T-helper 2 cell treated with Interferon-gamma antibody and Interleukin-4, amounts not matched to agents 5 μg/mL and 100 μg/mL, for 36 hours (primary cell): Measurements from ENCODE around the gene IQCC.

Experiments used
- DNase-seq: peaks from one replicate; pipeline ENCODE4 v3.0.0; 2021; ENCODE audit warnings: low spot score
- H3K27ac Mint-ChIP-seq: one replicate; pipeline ENCODE4 v1.8.0; 2021; ENCODE audit warnings: mild to moderate bottlenecking, mixed read lengths
- H3K27me3 Mint-ChIP-seq: one replicate; pipeline ENCODE4 v1.8.0; 2021; ENCODE audit warnings: low read depth, mixed read lengths
- H3K36me3 Mint-ChIP-seq: one replicate; pipeline ENCODE4 v1.8.0; 2021; ENCODE audit warnings: low read depth, mixed read lengths
- H3K4me1 Mint-ChIP-seq: one replicate; pipeline ENCODE4 v1.8.0; 2021; ENCODE audit warnings: low read depth, mixed read lengths
- H3K4me3 Mint-ChIP-seq: one replicate; pipeline ENCODE4 v1.8.0; 2022; ENCODE audit warnings: mild to moderate bottlenecking, moderate library complexity, mixed read lengths
- H3K9me3 Mint-ChIP-seq: one replicate; pipeline ENCODE4 v1.8.0; 2021; ENCODE audit warnings: mixed read lengths

The IQCC gene

DNA sequence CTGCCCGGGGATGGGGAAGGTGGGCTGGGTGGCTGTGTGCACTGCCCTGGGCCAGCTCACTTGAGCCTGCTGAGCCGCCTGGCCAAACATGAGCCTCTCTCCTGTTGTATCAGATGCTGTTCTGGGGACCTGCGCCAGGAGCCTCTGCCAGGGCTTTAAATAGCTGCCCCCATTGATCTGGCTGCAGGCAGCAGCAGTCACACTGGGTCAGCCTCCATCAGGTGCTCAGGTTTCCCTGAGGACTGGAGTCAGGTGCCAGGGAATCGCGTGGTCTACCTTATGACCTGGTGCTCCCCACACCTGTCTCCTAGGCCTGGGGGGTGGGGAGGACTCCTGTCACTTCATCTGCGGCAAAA, 5.8 kb upstream of the IQCC start:
- no peak overlapping the region for H3K27ac Mint-ChIP-seq
- H3K36me3 Mint-ChIP-seq, result peaks cover 43% of the 10 kb centered on the region
- no peaks in the 10 kb centered on the region for H3K27me3 Mint-ChIP-seq
- DNase-seq, result no peak
- peak overlapping the region; percentile 87 for H3K4me3 Mint-ChIP-seq
- peaks cover 51% of the 10 kb centered on the region for H3K4me1 Mint-ChIP-seq
- no peaks in the 10 kb centered on the region for H3K9me3 Mint-ChIP-seq

DNA sequence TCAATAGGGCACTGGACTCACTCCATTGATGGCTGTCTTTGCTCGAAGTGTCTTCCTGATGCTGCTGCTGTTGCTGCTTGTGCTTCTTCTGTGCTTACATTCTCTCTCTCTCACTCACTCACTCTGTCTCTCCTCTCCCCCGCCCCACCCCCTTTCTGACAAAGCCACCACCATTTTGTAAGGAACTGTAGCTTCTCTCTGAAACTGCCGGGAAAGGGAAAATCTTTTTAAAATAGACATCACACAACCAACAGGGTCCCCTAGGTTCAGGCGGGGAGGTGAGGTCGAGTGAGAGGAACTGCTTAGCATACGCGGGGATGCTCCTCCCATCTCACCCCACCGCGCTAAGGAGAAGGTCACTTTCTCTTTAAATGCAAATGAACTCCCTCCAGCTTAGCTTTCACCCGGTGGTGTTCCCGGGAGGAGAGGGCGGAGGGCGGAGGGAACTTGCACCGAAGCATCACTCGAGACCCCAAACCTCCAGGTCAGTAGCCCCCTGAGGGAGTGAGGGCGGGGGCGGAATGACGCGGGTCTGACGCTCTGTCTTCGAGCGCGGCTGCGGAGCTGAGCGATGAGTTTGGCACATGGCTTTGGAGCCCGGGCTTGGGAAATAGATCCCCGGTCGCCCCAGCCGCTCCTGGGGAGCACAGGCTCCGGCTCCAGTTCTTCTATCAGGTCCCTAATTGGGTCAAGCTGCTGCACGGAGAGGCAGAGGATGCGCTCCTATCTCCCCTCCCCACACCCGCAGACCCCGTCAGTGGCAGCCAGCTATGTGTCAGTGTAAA, 5.1 kb upstream of the IQCC start, which contains the start of gene CCDC28B:
Gene CCDC28B, plus strand, starts transcription at position 370 of the 785 bp plus-strand sequence. CDS start 1,341 bp downstream, outside the sequence.
- peak; percentile 56 for DNase-seq
- H3K27me3 Mint-ChIP-seq, result no peaks in the 10 kb centered on the region
- H3K36me3 Mint-ChIP-seq, result peaks cover 35% of the 10 kb centered on the region
- H3K4me3 Mint-ChIP-seq, result peak within 1 kb of the TSS; percentile 87
- peaks cover 46% of the 10 kb centered on the region for H3K4me1 Mint-ChIP-seq
- H3K27ac Mint-ChIP-seq, result peak within 1 kb of the TSS; percentile 92
- H3K9me3 Mint-ChIP-seq, result no peaks in the 10 kb centered on the region

DNA sequence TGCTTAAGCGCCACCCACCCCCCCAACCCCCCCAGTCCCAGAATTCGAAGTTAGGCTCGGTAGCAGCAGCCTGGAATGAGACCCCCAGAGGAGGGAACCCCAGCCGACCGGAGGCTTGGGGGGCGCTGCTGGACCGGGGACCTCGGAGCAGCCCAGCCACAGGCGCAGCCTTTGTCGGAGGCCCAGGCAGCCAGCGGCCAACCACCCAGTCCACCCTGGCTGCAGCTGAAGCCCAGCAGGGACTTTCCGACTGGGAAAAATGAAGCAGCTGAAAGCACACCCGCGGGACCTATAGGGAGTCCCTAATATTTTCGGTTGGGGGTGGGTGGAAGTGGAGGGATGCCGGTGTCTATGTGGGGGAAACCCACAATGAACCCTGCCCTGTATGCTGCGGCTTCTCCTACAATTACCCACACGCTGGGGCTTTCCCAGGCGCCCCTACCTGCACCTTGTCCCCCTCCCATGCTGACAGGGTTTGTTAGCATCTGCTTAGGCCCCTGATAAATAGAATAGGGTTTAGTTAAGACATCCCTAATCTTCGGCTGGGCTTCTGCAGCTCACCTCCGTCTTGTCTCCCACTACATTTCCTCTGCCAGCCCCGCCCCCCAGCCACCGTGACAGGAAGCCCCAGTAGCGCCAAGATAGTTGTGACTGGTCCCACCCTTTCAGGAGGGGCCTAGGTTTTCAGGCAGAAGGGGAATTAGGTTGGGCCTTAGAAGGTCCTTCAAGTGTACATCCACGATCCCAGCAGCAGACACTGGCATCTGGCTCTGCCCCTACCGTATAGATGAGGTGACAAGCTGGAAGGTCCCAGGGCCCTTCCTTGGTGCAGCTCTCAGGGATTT, 4.2 kb upstream of the IQCC start:
- Mint-ChIP-seq H3K4me1 (peaks cover 46% of the 10 kb centered on the region), H3K4me3 (peak overlapping the region; percentile 87), H3K9me3 (no peaks in the 10 kb centered on the region), H3K36me3 (peaks cover 31% of the 10 kb centered on the region), H3K27ac (peak overlapping the region; percentile 92), H3K27me3 (no peaks in the 10 kb centered on the region)
- peak; percentile 80 for DNase-seq

DNA sequence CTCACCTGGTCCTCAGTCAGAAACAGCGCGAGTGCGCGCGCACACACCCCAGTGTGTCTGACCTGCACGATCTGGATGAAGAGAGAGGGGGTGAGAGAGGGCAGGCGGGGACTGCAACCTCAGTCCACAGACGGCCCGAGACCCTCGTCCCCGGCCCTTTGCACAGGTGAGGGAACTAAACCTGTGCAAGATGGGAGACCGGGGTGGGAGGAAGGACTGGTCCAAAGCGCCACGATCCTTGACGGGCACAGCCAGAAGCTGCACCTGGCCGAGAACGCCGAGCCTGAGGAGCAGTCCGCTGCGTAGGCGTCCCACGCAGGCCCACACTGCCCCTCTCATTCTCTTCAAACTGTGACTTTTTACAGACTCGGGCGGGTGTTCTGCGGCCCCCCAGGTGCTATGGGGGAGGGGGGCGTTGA, 519 bp upstream of the IQCC start:
- Mint-ChIP-seq H3K4me3 (peak overlapping the region; percentile 89), H3K27ac (peak overlapping the region; percentile 57), H3K9me3 (no peaks in the 10 kb centered on the region), H3K27me3 (no peaks in the 10 kb centered on the region), H3K4me1 (peaks cover 33% of the 10 kb centered on the region), H3K36me3 (peaks cover 19% of the 10 kb centered on the region)
- no peak for DNase-seq

DNA sequence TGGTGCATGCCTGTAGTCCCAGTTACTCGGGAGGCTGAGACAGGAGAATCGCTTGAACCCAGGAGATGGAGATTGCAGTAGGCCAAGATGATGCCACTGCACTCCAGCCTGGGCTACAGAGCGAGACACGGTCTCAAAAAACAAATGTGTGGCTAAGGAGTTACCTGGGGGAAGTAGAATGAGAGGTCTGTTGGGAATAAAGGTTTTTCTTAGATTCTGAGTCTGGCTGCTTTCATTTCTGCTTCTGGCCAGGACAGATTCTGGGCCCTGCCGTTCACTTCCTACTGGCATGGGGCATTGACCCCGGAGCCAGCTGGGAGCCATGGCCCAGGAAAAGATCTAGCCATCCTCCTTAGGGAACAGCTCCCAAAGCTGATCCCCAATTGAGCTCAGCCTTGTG, 3.0 kb downstream of the IQCC start:
- H3K9me3 Mint-ChIP-seq, result no peaks in the 10 kb centered on the region
- no peak for DNase-seq
- no peak overlapping the region for H3K27ac Mint-ChIP-seq
- peaks cover 11% of the 10 kb centered on the region for H3K4me1 Mint-ChIP-seq
- H3K4me3 Mint-ChIP-seq, result no peak overlapping the region
- no peaks in the 10 kb centered on the region for H3K27me3 Mint-ChIP-seq
- peaks cover 16% of the 10 kb centered on the region for H3K36me3 Mint-ChIP-seq

DNA sequence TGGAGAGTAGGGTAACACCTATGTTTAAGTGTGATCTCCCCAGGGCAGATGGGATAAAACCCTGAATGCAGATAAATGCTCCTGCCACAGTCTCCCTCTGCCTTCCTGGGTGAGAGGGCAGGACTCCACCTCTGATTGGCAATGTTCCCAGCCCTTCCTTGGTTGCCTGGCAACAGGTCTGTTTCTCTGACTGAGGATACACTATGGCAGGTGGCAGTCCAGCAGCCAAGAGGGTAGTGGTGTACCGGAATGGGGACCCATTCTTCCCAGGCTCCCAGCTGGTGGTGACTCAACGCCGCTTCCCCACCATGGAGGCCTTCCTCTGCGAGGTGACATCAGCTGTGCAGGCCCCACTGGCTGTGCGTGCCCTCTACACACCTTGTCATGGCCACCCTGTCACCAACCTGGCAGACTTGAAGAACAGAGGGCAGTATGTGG, 3.4 kb downstream of the IQCC start, which contains the start of gene DCDC2B:
Gene DCDC2B, plus strand, starts transcription at position 199 of the 438 bp plus-strand sequence. Its CDS starts 5 bp downstream, at position 204.
- Mint-ChIP-seq H3K4me3 (no peak within 1 kb of the TSS), H3K27me3 (no peaks in the 10 kb centered on the region), H3K9me3 (no peaks in the 10 kb centered on the region), H3K4me1 (peaks cover 11% of the 10 kb centered on the region), H3K36me3 (peaks cover 14% of the 10 kb centered on the region), H3K27ac (peak within 1 kb of the TSS; percentile 43)
- DNase-seq, result no peak

DNA sequence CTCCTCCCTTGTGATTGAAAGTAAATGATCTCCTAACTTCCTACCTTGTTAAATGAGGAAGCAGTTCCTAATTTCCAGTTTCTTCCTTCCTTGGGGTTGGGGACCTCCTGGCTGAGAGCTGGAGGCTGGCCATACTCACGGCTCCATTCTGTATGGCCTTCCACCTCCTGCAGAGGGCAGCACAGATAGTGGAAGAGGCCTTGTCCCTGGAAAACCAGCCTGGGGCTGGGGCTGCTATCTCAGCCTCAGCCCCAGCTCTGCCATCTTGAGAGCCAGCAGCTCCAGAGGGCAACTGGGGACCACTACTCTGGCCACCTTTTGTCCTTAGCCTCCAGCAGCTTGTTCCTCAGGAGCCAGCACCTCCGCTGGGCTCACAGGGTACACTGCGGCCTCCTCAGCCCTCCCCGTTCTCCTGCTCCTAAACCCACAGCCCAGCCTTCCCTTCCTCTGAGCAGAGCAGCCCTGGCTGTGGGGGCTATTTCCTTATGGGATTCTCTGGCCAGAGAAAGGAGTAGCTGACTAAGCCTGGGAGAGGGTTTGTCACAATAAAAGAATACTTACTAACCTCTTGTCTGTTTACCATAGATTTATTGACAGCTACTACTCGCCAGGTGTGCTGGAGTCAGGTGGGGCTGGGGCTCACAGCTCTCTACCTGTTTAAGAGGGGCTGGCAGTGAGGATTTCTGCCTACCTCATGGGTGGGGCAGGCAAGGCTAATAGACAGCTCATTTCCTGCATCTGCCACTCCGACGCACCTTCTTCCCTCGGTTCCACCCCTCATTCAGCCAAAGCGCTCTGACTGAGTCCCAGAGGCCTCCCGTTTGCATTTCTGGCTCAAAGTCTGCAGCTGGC, 10.4 kb downstream of the IQCC start:
- peak; percentile 47 for DNase-seq
- Mint-ChIP-seq H3K27me3 (no peaks in the 10 kb centered on the region), H3K4me3 (no peak overlapping the region), H3K4me1 (peaks cover 10% of the 10 kb centered on the region), H3K9me3 (no peaks in the 10 kb centered on the region), H3K36me3 (peaks cover 8% of the 10 kb centered on the region), H3K27ac (peak overlapping the region; percentile 67)

DNA sequence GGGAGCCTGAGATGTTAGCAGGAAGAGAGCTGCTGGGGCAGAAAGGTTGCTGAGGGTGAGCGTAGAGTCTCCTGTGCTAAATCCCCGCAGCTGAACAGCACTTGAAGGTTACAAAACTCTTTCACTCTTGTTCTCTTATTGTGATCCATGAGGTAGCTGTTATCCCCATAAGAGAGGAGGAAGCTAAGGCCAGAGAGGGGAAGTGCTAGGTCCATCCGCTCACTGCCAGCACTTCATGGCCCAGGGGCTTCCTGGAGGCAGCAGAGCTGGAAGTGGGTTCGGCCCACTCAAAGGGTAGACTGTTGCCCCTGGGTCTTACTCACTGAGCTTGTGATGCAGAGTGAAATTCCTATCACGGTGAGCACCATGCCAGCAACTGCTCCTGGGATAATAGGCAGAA, 11.1 kb downstream of the IQCC start:
- no peaks in the 10 kb centered on the region for H3K9me3 Mint-ChIP-seq
- H3K27ac Mint-ChIP-seq, result no peak overlapping the region
- peaks cover 16% of the 10 kb centered on the region for H3K4me1 Mint-ChIP-seq
- H3K27me3 Mint-ChIP-seq, result no peaks in the 10 kb centered on the region
- DNase-seq, result no peak
- H3K36me3 Mint-ChIP-seq, result peaks cover 11% of the 10 kb centered on the region
- H3K4me3 Mint-ChIP-seq, result no peak overlapping the region

DNA sequence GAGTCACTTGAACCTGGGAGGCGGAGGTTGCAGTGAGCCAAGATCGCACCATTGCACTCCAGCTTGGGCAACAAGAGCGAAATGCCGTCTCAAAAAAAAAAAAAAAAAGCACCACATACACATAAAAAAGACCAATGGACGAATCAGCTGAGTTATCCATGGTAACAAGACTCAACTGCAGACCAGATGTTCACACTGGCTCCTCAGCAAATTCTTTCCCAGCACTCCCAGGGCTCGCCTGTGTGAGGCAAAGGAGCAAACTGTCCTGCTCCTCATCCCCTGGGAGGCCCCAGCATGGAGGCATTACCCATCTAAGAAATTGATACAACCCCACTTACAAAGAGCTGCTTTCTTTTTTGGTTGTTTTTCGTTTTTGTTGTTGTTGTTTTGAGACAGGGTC, 13.6 kb downstream of the IQCC start:
- no peaks in the 10 kb centered on the region for H3K9me3 Mint-ChIP-seq
- no peak for DNase-seq
- peaks cover 19% of the 10 kb centered on the region for H3K36me3 Mint-ChIP-seq
- H3K27ac Mint-ChIP-seq, result no peak overlapping the region
- peaks cover 18% of the 10 kb centered on the region for H3K4me1 Mint-ChIP-seq
- H3K27me3 Mint-ChIP-seq, result no peaks in the 10 kb centered on the region
- H3K4me3 Mint-ChIP-seq, result no peak overlapping the region

DNA sequence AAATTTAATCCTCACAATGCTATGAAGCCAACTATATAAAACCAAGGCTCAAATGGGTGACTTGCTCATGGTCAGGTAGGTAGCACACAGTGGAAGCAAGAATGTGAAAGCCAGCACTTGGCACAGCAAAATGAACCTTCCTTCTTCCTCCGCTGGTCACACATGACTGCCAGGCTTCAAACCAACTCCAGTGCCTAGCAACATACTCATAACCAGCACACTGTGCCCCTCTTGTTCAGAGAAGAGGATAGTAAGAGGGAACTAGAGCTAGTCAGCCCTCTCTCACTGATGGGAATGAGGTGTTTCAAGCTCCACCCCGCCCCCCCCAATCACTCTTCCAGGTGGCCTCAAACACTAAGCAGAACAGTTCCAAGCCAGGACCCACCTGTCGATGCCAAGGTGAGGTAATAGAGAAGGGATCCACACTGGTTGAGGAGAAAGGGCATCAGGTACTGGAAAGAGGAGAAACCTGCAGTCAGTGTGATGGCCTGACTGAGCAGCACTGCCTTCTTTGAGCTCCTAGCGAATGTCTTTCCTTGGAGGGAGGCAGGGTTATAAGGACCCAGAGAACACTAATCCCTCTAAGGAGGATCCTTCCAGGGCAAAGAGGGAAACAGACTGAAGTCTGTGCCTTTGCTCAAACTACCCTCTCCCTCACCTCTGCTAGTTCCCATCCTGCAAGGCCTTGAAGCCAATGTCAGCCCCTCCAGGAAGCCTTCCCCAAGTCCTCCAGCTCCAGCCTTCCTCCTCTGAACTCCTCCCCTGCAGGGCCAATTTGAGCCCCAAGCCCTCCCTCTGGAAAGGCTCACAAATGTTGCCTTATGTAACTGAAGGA, 15.5 kb downstream of the IQCC start:
- Mint-ChIP-seq H3K27me3 (no peaks in the 10 kb centered on the region), H3K36me3 (peaks cover 27% of the 10 kb centered on the region), H3K9me3 (no peaks in the 10 kb centered on the region), H3K4me3 (peak overlapping the region; percentile 96), H3K4me1 (peaks cover 21% of the 10 kb centered on the region), H3K27ac (peak overlapping the region; percentile 96)
- no peak for DNase-seq

DNA sequence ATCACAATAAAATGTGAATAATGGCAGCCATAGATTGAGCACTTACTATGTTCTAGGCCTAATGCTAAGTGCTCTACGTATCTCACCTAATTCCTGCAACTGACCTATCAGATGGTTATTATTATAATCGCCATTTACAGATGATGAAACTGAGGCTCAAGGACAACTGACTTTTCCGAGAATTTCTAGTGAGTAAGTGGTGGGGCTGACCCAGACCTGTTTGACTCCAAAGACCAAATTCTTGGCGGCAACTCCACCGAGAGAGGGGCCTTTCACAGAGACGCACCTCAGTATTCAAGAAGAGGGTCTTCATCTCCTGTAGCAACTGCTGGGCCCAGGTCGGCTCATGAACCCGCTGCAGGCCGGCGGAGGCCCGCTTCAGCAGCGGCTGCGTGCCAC, 16.1 kb downstream of the IQCC start:
- H3K36me3 Mint-ChIP-seq, result peaks cover 27% of the 10 kb centered on the region
- no peaks in the 10 kb centered on the region for H3K27me3 Mint-ChIP-seq
- H3K4me1 Mint-ChIP-seq, result peaks cover 15% of the 10 kb centered on the region
- H3K27ac Mint-ChIP-seq, result peak overlapping the region; percentile 96
- no peak for DNase-seq
- H3K4me3 Mint-ChIP-seq, result peak overlapping the region; percentile 96
- no peaks in the 10 kb centered on the region for H3K9me3 Mint-ChIP-seq

DNA sequence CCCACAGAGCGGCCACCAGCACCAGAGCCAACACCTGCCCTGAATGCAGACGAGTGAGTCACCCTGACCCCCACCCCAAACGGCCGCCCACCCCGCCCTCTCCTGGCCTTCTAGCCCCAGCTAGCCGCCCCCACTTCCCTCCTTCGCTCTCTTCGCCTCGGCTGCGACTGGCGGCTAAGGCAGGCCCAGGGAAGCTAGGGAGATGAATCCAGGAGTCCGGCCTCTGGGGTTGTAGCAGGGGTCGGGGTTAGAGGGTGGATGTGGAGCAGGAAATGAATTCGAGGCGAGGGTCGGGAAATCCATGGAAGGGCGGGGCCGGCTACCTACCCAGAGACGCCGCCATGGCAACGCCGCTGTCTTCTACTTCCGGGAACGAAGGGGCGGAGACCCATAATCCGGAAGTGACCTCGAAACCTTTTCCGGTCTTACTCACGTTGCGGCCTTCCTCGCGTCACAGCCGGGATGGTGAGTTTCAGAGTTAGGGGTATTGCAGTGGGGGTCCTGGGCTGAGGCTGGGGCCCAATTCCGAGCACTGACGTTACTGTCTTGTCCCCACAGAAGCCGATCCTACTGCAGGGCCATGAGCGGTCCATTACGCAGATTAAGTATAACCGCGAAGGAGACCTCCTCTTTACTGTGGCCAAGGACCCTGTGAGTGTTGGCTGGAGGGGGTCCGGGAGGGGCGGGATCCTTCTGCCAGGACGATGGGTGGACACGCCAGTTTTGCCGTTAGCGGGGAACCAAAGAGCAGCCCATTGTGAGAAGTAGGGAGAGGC, 16.7 kb downstream of the IQCC start, which contains the start of the genes EIF3I and TMEM234:
Gene EIF3I, plus strand, starts transcription at position 428 of the 776 bp plus-strand sequence. Its CDS starts 35 bp downstream, at position 463.
Gene TMEM234, minus strand, starts transcription at position 374 of the 776 bp plus-strand sequence. Its CDS starts 31 bp downstream, at position 343.
- no peaks in the 10 kb centered on the region for H3K27me3 Mint-ChIP-seq
- H3K36me3 Mint-ChIP-seq, result peaks cover 27% of the 10 kb centered on the region
- no peaks in the 10 kb centered on the region for H3K9me3 Mint-ChIP-seq
- peak within 1 kb of the TSS; percentile 96 for H3K27ac Mint-ChIP-seq
- peaks cover 14% of the 10 kb centered on the region for H3K4me1 Mint-ChIP-seq
- DNase-seq, result peak; percentile 90
- peak within 1 kb of the TSS; percentile 96 for H3K4me3 Mint-ChIP-seq
